ENCODE results near the gene PLA2R1.
A peak's percentile ranks its signal among the peaks of the same experiment; 100 is the strongest.

The PLA2R1 gene

GRCh38 chr2:159941729-159942128 is 120.7 kb downstream of the PLA2R1 start:
- DNase-seq (ENCODE audit: extremely low spot score), result no peak
- no peak for TF ChIP-seq CTCF (IDR thresholded peaks at IDR 0.05; ENCODE audit: control extremely low read depth, extremely low read depth, low read depth, missing control alignments)
- POLR2A ChIA-PET, result no interaction called here
- CTCF ChIA-PET, result no interaction called here

GRCh38 chr2:159939946-159940345 is 122.5 kb downstream of the PLA2R1 start:
- TF ChIP-seq CTCF (IDR thresholded peaks at IDR 0.05; ENCODE audit: control extremely low read depth, extremely low read depth, low read depth, missing control alignments), result peak; percentile 61
- CTCF ChIA-PET, result interaction anchor here (0.7 to 4.2 kb wide), 23 partner anchors 8 to 800 kb away, joined by 3 to 36 read pairs (median 3); partner anchors contain the start of gene LY75
- POLR2A ChIA-PET, result no interaction called here
- peak; percentile 65 for DNase-seq (ENCODE audit: extremely low spot score)

GRCh38 chr2:159938395-159938794 is 124.0 kb downstream of the PLA2R1 start:
- DNase-seq (ENCODE audit: extremely low spot score), result no peak
- POLR2A ChIA-PET, result no interaction called here
- CTCF ChIA-PET, result interaction anchor here (0.9 to 4.2 kb wide), 9 partner anchors 10 to 43 kb away, joined by 3 to 36 read pairs (median 4); partner anchors contain the start of gene LY75
- no peak for TF ChIP-seq CTCF (IDR thresholded peaks at IDR 0.05; ENCODE audit: control extremely low read depth, extremely low read depth, low read depth, missing control alignments)

- no peak for DNase-seq (ENCODE audit: extremely low spot score)
- TF ChIP-seq CTCF (IDR thresholded peaks at IDR 0.05; ENCODE audit: control extremely low read depth, extremely low read depth, low read depth, missing control alignments), result no peak
- CTCF ChIA-PET, result interaction anchor here (7.5 kb wide), 1 partner anchor 15 kb away, joined by 50 read pairs; no protein-coding TSS in a partner anchor
- POLR2A ChIA-PET, result no interaction called here
These were observed 125.9 kb downstream of the PLA2R1 start for GRCh38 chr2:159936471-159936870.

- peak; percentile 22 for DNase-seq (ENCODE audit: extremely low spot score)
These were observed 128.7 kb downstream of the PLA2R1 start for GRCh38 chr2:159933727-159934049.

GRCh38 chr2:159933040-159933726 is 129.2 kb downstream of the PLA2R1 start:
- no peak for DNase-seq (ENCODE audit: extremely low spot score)
- ChIA-PET POLR2A (no interaction called here), CTCF (interaction anchor here (1.2 to 7.5 kb wide), 3 partner anchors 12 to 25 kb away, joined by 3 to 50 read pairs (median 4); no protein-coding TSS in a partner anchor)
- TF ChIP-seq CTCF (IDR thresholded peaks at IDR 0.05; ENCODE audit: control extremely low read depth, extremely low read depth, low read depth, missing control alignments), result no peak

More at GRCh38 chr2:159933727-159934049, 128.7 kb downstream of the PLA2R1 start:
- CTCF ChIA-PET, result interaction anchor here (7.5 kb wide), 1 partner anchor 13 kb away, joined by 50 read pairs; no protein-coding TSS in a partner anchor
- TF ChIP-seq CTCF (IDR thresholded peaks at IDR 0.05; ENCODE audit: control extremely low read depth, extremely low read depth, low read depth, missing control alignments), result no peak
- POLR2A ChIA-PET, result no interaction called here
